ENCODE results near the gene CXADR.

Gene CXADR

DNA sequence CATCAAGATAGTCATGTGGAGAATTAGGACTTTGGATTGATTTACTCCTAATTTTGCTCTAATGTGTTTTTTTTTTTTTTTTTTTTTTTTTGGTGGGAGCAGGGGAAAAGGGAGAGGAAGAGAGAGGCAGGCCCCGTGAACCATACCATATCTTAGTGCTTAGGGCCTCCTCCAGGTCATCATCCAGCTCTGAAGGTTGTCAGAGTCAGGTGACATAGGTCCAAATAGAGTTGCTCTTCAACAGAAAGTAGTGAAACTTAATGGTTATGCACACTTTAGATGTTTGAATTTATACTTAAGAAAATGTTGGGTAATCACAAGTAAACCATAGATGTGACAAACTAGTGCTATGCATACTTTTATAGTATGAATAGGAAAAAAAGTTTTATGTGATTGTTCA, 32.2 kb downstream of the CXADR start:
- DNase-seq, result no peak

DNA sequence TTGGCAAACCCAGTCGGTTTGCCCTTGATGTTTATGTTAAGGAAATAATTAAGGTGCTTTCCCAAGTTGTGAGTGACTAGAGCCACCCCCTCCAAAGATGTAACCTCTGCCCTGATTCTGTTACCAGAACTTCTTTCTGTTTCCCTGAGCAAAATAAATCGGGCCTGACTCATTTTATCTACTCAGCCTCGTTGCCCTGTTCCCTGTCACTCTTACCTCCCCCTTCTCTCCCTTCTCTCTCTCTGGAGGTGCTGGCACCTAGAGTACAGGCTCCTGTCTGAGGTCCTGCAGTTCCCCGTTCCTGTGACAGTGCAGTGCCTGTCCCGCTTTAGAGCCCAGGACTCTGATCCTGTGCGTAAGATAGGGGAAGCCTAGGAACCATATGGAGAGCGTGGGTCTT, 35.4 kb downstream of the CXADR start:
- no peak for DNase-seq

DNA sequence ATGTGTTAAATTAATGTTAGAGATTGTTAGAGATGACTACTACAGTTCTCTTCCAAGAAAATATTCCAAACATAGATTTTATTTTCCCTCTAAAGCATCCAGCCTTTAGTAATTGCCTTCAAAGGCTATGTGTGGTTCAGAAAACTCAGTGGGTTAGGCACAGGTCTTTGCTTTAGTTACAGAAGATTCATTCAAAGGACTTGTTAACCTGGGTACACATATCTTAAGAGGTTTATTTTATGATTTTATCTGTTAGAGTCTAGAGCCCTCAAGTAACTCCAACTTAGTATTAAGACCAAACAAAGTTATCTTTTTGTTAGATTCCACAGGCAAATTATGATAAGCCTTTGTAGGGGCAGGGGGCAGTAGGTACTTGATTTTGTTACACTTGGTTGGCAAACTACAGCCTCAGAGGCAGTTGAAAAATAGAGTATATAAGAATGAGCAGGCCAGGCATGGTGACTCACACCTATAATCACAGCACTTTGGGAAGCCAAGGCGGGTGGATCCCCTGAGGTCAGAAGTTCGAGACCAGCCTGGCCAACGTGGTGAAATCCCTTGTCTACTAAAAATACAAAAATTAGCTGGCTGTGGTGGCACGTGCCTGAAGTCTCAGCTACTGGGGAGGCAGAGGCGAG, 37.9 kb downstream of the CXADR start:
- no peak for DNase-seq

DNA sequence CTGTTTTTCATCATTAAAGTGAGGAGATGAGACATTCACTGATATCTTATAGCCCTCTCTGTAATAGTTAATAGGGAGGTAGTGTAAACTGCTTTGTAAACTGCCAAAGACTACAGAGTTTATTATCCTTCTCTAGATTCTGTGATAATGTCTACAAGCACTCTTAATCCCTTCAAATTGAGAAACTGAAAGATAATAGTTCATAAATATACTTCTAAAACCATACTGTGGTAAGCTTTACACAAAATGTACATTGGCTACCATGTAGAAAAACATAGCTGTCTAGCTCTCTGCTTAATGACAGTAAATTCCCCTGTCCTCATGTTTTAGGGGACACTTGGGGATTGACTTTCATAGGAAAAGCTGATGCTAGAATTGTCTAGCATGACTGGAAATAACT, 39.6 kb downstream of the CXADR start:
- DNase-seq, result no peak

DNA sequence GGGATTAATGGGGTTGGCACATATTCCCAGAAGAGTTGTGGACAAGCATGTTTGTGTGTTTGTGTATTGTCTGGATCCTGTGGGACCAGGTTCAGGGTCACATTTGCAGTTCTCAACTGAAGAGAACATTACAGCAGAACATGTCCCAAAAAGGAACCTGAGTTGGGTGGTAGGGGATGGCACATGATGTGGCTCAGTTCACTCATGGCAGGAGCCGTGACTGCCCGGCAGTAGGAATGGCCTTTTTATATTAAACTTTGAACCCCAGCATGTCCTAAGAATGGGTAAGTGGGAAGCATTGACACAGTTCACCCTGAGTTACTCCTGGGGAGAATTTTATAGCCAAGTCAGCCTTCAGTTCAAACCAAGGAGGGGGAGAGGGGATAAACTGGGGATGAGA, 41.3 kb downstream of the CXADR start:
- DNase-seq, result no peak

DNA sequence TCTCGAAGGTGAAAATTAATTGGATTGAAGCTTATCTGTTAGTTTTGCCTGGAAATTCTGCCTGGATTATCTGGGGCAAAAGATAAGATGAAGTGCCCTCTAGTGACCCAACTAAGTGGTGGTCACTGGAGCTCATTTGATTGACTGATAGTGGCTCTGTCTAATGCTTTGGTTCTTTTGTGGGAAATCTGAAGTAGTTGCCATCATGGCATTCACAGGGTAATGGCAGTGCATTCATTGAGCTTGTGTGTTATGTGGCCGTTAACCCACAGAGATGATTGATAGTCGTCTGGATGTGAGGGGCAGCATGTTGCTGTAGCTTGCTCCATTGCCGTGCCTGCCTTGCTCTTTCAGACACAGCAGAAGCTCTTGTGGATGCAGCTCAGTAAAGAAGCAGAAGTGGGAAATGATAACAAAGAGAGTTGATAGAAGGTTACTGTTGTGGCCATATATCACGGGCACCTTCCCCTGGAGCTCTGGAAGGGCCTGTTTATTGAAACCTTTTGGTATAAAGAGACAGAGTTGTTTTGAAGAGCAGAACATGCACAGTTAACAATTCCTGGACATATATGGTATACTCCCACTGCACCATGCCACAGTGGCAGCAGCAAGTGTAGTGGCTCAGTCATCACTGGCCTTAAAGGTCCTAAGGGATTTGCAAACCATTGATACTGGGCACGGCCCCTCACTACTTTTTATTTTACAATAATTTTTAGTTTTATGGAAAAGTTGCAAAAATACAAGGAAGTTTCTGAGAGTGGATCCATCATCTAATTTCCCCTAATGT, 42.0 kb downstream of the CXADR start:
- DNase-seq, result no peak

DNA sequence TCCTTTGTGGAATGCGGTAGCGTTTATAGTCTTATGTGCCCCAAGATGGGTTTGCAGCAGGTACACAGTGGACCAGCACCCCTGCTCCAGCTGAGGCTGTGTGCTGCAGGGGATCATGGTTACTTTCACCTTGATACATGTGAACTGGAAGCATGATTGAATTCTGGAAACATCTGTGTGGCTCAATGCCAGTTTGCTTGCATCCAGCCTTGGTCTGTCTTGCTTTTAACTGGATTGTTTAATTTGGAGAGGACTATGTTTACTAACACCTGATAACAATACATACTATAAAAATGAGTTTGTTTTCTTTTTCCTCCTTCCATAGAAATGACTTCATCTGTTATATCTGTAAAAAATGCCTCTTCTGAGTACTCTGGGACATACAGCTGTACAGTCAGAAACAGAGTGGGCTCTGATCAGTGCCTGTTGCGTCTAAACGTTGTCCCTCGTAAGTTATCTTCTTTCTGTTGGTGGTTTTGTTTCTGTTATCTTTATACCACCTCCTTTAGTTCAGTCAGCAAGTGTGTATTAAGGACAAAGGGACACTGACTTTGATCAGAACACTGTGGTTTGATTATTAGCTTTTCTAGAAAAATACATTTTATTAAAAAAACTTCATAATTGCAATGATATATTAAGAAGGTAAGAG, 47.7 kb downstream of the CXADR start:
- DNase-seq, result no peak

DNA sequence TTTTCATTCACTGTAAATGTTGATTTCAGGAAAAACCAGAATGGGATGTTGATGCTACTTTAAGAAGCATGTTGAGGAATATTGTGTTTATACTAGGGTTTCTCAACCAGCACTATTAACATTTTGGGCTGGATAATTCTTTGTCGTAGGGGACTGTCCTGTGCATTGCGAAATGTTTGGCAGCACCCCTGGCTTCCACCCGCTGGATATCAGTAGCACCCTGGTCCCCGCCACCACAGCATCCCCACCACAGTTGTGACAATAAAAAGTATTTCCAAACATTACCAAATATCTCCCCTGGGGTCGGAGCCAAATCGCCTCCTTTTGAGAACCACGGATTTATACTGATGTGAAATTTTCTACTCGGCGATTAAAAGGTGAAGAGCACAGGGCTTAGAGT, 57.9 kb downstream of the CXADR start:
- no peak for DNase-seq

DNA sequence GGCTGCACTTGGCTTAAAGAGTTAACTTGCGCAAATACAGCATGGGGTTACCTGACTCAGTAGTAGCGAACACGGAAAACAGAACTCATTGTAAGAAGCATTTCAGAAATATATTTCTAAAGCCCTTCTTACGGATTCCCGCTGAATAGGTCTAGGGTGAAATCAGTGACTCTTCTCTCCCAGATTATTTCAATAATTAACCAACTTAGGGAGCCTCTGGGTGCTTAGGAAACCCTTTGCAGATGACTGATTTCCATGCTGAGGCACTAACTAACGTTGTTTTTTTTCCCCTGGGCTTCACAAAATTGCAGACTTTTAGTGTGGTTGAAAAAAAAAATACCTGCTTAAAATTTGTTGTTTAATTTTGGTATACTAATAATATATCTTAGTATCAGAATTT, 59.6 kb downstream of the CXADR start:
- no peak for DNase-seq

DNA sequence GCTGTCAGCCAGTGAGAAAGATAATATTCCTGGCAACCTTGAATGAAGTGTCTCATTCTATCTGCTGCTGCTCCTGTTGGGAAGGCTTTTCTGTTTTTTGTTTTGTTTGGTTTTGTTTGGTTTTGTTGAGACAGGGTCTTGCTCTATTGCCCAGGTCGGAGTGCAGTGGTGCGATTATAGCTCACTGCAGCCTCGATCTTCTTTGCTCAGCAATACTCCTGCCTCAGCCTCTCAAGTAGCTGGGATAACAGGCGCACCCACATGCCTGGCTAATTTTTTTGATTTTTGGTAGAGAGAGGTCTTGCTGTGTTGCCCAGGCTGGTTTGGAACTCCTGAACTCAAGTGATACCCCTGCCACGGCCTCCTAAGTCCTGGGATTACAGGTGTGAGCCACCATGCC, 62.2 kb downstream of the CXADR start:
- DNase-seq, result no peak

DNA sequence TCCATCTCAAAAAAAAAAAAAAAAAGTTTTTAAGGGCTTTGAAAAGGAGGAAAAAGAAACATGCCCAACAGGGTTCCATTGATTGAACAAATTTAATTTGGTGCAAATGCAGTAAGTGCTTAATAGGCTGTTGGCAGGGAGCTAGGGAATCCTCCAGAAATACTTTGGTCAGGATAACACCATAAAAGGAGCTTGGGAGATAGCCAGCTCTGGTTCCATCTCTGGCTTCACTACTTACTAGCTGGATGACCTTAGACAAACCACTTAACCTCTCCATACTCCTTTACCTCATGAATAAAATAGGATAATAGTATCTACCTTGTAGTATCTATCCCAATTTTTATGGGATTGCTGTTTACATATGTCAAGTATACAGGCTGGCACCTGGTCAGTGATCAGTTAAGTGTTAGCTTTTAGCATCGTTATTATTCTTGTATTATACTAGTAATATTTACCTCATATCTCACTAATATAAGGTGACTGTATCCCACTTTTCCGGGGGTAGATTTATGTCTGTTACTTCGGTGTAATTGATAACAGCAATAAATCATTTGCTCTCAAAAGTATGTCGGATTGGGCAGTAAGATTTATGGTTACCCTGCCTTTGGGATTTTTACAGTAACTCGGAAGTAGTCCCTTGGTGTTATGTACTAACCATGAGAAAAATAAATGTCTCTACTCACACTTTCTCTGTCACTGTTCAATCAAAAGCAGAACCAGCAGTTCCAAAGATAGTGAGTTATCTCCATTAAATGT, 63.4 kb downstream of the CXADR start:
- no peak for DNase-seq

DNA sequence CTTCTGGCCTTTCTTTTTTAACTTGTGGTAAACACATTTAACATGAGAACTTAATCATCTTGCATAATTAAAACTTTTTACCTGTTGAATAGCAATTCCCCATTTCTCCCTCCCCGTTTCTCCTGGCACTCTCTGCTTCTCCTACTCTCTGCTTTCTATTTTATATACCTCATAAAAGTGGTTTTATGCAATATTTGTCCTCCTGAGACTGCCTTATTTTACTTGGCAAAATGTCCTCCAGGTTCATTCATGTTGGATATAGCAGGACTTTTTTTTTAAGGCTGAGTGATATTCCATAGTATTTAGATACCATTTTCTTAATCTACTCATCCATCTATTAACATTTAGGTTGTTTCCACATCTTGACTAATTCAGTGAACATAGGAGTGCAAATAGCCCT, 64.9 kb downstream of the CXADR start:
- DNase-seq, result no peak

DNA sequence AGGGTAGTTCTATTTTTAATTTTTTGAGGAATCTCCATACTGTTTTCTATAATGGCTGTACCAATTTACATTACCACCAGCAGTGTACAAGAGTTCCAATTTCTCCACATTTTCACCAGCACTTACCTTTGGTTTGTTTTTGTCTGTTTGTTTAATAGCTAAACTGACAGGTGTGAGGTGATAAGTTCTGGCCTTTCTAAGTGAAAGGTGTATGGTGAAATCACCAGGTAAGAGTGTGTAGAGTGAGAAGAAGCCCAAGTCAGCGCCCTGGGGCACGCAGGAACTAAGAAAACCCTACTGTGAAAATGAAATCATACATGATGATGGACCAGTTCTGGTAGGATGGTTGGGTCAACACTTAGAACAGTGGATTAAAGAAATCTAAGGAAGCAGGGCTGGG, 65.3 kb downstream of the CXADR start:
- DNase-seq, result no peak

DNA sequence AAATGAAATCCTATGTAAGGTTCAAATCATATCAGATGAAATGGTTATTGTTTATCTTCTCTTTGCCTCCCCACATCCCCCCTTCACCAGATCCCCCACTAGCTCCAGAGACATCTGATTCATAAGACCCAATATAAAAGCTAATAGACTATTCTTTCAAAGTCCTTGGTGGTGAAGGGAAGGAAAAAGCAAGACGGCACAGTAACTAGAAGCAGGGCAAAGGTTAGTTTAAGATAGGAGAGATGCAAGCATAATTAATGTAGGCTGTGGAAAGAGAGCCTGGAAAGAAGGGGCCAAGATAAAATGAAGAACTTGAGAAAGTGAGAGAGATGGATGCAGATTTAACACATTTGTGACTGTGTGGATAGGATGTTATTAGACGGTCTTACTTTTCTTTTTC, 66.0 kb downstream of the CXADR start:
- no peak for DNase-seq

DNA sequence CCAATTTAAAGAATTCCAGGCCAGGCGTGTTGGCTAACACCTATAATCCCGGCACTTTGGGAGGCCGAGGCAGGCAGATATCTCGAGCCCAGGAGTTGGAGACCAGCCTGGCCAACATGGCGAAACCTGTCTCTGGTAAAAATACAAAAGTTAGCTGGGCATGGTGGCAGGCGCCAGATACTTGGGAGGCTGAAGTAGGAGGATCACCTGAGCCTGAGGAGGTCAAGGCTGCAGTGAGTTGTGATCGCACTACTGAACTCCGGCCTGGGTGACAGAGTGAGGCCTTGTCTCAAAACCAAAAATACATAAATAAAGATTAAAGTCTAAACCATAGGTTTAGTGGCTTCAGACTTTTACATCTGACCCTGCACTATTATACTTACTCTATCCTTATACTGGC, 67.5 kb downstream of the CXADR start:
- DNase-seq, result no peak

DNA sequence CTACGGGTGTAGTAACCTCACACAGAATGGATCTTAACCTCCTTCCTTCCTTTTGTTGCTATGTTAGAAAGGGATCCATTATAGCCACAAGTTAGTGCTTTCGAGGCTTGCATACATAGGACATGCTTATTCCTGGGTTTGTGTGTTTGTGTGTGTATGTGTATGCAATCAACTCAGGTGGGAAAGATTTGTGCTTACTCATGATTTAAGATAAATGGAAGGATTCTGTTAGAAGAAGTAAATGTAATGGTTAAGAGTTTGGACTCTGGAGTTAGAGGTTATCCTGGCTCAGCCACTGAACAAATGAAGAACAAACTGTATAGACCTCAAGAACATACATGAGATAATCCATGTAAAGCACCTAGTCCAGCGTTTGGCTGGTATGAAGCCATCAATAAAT, 71.1 kb downstream of the CXADR start:
- DNase-seq, result no peak

DNA sequence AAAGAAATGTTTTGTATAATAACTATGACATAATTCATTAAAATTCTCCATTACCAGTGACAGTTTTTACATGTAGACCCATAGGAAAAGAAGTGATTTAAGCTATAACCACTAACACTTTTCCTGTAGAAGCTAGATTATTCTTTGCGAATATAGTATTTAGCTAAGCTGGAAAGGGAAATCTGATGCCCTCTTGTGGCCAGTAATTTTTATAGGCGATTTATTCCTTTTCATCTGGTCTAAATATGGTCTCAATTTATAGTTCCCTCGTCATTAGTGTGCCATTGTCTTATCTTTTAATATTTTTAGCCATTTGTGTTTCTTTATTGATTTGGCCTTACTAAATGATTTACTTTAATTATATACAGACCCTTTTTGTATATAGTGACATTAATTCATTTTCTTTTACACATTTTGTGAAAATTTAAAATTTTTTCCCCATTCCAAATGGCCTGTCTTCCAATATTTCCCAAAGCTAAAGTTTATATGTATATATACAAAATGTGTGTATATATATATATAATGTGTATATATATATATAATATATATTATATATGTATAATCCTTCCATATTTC, 73.1 kb downstream of the CXADR start:
- DNase-seq, result no peak

DNA sequence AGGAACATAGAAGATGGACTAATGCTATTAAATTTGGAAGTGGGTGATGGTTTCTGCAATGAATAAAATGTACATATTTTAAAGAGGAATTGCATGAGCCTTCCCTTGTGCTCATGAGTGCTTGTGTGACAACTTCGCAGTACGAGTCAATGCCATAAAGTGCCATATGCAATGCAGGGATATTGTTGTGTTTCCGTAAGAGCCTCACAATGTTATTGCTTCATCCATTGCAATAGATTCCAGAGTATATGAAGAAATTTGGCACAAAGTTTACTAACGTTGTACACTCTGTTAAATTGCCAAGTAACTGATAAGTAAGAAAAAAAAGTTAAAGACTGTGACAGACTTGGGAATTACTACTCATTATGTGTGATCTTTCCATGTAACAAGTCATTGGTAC, 77.6 kb downstream of the CXADR start:
- DNase-seq, result no peak

DNA sequence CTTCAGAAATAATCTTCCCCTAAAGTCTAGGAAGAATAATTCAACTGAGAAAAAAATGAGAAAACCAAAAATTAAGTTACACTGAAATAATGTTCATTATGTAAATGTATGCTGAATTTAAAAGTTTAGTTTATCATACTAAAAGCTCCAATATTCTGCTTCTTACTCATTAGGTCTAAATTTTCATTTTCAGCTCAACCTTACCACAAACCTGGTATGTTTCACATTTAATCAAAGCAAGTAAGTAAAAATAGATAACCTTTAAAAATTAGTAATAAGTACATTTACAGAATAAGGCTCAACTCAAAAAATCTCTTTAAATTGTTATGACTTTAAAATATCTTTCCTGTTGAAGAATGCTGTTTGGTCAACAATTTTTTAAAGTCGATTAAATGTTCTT, 84.8 kb downstream of the CXADR start:
- no peak for DNase-seq

DNA sequence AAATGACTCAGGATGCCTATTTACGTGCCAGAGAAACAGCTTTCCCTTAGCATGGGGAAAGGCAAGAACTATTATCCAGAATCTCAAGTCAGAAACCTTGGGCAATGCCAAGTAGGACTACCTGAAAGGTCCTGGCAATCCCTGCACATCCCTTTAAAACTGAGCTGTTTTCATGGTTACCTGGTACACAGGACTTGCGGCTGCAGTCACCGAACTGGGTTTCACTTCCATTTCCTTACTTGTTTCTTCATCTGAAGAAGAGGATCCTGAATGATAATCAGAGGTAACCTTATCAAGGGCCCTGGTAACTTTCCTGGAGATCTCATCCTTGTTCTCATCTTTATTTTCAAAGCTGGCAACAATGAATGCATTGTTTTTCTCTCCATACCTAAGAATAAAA, 85.6 kb downstream of the CXADR start:
- no peak for DNase-seq

DNA sequence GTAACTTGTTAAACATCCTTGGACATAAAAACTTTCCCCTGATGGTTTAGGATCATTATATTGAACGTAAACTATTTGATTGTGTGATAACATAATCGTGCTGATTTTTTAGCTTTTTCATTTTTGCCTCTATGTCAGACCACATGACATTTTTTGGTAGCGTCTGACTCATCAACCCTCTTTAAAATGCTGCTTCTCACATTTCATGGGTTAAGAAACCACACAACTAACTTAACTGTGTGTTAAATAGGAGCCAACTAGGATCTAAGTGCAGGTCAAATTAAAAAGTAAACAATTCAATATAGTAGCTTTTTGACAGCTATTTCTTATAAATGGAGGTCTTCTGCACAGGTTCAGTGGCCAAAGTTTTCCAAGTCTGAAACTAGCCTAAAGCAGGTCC, 90.0 kb downstream of the CXADR start:
- no peak for DNase-seq

DNA sequence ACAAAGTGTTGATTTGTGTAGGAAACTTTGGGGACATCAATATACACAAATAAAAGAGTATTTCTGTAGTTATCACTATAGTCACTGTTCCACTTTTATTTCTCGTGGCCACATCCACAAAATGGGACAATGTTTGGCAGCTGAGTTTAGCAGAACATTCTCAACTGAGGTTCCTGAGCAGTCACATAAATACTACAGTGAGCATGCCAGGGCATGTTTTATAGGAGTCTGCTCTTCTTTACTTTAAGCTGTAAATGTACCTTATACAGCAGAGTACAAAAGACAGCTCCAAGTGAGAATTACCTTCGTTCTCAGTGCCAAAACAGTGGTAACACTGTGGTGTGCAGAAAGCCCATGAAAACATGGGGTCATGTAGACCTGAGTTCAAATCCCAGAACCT, 94.8 kb downstream of the CXADR start:
- no peak for DNase-seq

DNA sequence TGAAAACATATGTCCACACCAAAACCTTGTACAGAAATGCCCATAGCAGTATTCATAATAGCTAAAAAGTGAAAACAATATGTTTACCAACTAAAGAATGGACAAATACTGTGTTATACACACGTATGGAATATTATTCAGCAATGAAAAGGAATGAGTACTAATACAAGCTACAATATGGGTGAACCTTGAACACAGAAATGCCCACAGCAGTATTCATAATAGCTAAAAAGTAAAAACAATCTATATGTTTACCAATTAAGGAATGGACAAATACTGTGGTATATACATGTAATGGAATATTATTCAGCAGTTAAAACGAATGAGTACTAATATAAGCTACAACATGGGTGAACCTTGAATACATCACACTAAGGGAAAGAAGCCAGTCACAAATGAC, 96.8 kb downstream of the CXADR start:
- no peak for DNase-seq

Measured in NCI-H1930 (cell line).